Esophagus squamous epithelium (tissue), 4 donors: ENCODE measurements around the gene PTPN1.

Experiments
- POLR2A ChIP-seq, 4 donors: fragments of 450-650 bp; IDR thresholded peaks; one replicate each; pipeline ENCODE4 v1.6.1; 2017; ENCODE audit warnings: antibody characterized with exemption in 4 of 4, mild to moderate bottlenecking in 4 of 4, moderate library complexity in 3 of 4
- TF ChIP-seq, protein P1 (sequence below), 6 experiments: fragments of 450-650 bp in 4 of 6; fragments of 200-600 bp in 2 of 6; sonication (generic) in 2 of 6; IDR thresholded peaks; one replicate each; pipeline ENCODE4 v1.5.1; 2016 to 2019; ENCODE audit warnings: antibody characterized with exemption in 6 of 6, mild to moderate bottlenecking in 4 of 6, moderate library complexity in 4 of 6

DNA sequence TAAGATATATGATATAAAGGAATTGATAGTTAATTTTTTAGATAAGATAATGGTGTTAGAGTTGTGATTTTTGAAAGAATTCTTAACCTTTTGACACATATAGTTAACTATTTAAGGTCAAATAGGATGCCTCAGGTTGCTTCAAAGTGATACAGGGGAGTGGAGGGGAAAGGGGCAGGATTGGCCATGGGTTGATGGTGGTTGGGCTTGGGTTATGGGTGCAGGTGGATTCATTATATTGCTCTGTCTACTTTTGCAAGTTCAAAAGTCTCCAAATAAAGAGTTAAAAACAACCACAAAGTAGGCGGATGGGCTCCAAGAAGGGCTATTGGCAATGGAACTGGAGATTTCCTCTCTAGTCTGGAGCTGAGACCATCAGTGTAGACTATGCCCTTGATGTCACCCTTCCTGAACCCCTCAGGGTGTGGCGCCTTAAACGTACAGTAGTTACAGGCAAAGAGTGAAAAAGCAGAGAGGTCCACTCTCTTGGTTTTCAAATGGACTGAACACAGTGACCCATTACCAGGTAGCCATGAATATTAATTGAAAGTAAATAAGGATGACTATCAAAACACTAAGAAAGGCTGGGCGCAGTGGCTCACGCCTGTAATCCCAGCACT, 81.2 kb downstream of the PTPN1 start:
- TF ChIP-seq, protein P1, sequence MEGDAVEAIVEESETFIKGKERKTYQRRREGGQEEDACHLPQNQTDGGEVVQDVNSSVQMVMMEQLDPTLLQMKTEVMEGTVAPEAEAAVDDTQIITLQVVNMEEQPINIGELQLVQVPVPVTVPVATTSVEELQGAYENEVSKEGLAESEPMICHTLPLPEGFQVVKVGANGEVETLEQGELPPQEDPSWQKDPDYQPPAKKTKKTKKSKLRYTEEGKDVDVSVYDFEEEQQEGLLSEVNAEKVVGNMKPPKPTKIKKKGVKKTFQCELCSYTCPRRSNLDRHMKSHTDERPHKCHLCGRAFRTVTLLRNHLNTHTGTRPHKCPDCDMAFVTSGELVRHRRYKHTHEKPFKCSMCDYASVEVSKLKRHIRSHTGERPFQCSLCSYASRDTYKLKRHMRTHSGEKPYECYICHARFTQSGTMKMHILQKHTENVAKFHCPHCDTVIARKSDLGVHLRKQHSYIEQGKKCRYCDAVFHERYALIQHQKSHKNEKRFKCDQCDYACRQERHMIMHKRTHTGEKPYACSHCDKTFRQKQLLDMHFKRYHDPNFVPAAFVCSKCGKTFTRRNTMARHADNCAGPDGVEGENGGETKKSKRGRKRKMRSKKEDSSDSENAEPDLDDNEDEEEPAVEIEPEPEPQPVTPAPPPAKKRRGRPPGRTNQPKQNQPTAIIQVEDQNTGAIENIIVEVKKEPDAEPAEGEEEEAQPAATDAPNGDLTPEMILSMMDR (IDR thresholded peaks at IDR 0.05): no peak
- TF ChIP-seq POLR2A (IDR thresholded peaks at IDR 0.05): no peak
